T-helper 9 cell (primary cell): ENCODE results near the gene TMEFF2.

Experiments used
- DNase-seq: peaks from one replicate; pipeline ENCODE4 v3.0.0-alpha.2; 2020

TMEFF2 gene

DNA sequence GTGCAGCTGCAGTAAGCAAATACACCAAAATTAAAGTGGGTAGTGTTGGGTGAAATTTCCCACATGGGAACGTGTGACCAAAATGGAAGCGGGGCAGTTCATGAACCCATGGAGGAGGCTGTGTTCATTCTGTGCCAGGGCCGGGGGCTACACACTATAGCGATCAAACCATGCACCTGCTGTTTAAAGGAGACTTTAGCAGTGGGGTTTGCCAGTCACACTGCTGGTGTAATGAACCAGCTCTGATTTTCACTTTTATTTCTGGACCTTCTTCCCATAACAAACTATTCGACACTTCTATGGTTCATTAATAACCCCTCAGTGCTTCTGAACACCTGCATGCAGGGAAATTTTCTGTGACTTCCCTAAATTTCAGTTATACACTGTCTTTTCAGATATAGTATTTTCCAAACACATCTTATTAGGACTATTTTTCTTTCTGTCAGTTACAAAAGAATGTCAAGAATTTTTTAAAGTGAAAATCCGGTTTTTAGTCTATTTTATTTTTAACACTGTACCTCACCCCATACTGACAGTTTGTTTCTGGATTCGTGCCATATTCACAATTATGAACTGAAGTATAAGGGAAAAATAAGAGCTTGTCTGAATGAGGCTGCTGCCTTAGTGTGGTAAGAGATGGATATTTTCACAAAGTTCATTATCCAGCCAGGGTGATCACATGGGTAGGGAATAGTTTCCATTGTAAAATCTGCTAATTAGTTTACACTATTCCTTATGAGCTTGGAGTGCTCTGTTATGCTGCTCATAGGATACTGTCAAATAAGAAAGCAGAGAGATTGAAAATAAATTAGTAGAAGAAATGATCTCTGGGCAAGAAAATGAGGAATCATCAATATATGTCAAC is 236.5 kb downstream of the TMEFF2 start:
- no peak for DNase-seq

DNA sequence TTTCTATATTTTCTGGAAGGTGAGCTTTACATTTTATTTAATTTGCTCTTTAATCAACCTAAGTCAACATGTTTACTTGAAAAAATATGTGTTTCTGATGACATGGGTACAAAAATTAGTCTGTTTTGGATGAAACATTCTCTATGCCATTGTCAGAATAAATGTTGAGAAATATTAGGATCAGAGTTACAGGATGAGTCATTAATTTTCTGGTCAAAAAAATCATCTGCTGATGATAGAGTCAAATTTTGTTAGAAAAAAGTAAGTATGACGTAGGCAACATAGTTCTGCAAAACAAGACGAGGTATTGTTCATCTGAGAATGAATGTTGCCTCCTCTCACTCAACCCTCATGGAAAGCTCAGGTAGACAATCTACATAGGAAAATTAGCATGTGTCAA is 240.3 kb downstream of the TMEFF2 start:
- no peak for DNase-seq

DNA sequence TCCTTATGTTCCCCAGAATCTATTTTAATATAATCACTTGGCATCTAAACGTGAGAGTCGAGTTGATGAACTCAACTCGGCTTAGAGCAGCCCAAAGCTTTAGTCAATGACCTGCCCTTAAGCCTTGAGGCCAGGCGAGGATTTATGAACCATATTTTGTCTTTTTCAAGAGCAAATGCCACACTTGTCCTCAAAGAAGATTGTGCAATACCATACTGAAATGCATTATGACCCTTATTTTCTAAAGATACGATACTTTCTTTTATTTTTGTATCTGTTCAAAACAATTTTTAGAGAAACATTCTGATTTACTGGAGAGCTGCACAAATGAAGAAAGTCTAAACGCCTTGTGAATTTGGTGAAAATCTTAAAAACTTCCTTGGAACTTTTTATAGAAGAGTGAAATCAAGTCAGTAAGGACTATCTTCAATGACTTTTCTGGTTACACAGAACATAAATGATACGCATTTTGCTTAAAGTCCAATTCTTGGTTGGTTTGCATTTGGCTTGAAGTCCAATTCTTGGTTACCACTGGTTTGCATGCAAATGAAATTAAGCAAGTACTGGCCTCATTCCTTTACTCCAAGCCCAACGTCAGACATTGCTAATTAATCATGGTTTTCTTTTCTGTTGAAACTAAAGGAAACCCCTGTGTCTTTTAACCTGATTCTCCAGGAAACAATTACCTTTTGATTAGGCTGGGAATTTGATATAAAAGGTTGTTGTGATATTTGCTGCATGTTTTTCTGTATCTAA is 242.0 kb downstream of the TMEFF2 start:
- no peak for DNase-seq

DNA sequence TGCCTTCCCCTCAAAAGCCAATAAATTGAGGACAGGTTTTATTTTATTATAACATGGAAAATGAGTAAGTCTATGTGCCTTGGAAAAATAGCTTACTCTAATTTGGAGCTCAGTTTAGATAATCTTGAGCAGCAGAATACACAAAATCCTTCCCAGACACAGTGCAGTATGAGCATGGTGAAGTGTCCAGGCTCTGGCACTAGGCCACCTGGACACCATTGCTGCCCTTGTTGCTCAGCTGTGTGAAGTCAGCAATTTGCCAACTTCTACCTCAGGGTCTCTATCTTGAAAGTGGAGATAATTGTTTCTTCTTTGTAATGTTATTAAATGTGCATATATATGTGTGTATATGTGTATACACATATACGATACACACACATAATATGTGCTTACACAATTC is 242.9 kb downstream of the TMEFF2 start:
- no peak for DNase-seq

DNA sequence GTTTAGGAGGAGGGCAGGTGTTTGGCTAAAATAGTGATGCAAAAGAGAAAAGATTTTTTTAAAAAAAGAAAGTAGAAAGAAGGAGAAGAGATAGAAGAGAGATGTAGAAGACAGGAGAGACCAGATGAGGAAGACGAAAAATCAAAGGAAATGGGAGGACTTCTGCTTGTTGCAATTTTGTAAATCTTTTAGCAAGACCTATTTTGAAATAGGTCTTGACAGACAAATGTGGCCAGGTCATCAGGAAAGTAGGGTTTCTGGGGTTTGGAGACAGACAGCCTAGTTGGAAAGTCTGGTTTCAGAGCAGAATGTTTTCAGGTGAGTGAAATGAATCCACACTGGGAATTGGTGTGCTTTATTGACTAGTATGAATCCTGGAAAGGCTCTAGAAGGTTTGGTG is 243.4 kb downstream of the TMEFF2 start:
- DNase-seq, result no peak

DNA sequence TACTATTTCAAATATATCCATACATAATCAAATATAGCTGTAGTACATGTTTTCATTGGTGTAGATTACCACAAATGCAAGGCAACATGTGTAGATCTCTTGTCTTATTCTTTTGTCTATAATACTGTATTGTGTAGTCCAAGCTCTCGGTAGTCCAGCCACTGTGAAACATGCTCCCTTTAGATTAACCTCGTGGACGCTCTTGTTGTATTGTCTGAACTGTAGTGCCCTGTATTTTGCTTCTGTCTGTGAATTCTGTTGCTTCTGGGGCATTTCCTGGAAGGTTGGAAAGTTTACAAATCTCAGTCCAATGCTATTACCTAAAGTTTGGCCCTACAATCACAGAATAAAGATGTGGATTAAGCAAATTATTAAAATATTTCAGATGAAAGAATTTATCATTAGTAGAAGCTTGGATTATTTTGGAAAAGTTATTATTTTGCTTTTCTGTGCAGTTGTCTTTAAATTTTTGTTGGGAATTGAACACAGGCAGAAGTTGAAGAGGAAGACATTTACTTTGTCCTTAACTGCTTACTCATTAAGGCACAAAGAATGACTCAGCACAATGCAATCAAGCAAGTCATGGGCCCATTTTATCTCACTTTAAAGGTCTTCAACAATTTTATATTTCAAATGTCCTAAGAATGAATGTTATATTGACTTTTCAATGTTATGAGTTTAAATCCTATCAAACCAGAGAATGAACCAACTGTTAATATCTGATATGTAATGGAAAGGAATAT is 244.4 kb downstream of the TMEFF2 start:
- DNase-seq, result no peak

DNA sequence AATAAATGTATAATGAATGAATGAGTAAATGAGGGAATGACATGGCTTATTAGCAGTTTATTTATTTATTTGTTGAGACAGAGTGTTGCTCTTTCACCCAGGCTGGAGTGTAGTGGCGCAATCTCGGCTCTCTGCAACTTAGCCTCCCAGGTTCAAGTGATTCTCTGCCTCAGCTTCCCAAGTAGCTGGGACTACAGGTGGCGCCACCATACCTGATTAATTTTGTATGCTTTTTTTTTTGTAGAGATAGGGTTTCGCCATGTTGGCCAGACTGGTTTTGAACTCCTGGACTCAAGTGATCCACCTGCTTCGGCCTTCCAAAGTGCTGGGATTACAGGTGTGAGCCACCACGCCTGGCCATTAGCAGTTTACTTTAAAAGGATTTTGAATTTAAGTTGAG is 247.5 kb downstream of the TMEFF2 start:
- no peak for DNase-seq

DNA sequence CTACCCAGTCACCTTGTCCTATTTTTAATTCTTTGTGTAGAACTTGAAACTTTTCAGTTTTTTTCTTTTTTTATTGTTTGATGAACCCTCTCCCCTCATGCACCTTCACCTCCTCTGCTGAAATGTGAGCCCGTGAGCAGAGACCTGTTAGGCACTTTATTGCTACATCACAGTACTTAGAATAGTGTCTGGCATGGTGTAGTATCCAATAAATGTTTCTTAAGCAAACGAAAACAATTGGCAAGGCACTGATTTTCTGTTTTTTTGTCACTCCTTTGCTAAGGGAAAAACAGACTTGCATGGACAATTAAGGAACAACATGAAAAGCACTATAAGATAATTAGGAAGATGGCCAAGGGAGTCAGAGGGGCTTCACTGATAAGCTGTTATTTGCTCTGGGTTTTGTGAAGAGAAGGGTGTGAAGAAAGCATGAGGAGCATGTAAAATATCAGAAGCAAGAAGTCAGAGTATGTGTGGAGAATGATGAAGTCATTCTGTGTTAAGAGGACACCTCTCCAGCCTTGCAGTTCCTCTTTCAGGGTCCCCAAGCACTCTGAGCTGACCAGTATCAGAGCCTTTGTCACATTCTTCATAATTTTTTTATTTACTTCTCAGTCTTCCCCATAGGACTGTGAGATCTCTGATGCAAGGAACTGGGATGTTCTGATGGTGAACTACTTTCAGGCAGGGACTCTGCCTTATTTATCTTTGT is 248.1 kb downstream of the TMEFF2 start:
- DNase-seq, result no peak

DNA sequence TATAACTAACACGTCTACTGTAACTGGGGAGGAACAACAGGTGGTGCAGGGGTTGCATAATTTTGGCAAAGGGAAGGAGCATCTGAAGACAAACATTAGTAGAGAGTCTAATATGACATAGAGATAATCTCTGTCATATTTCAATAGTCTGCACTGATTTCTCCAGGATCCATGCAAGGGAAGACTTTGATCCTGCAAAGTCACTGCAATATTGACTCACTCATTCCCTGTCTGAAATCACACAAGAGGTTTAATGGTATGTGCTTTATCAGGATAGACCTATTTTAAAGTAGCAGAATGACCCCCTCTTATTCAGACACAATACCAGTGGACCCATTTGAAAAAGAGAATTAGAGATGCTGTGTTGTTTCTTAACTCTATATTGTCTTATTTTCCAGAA is 249.1 kb downstream of the TMEFF2 start:
- DNase-seq, result no peak

DNA sequence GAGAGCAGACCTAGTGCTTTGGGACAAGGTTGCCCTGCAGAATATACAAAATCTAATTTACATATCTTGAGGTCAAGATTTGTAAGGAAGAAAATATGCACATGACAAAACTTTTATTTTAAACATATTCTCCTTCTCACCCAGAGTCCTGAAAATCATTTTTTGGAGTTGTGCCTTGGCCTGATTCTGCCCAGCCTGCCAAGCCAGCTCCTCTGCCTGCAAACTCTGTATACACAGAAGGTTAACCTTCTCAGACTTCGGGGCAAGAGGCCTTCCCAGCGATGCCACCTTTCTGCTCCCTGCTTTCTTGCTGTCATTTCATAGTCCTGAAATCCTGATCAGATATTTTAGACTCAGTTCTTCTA is 252.0 kb downstream of the TMEFF2 start:
- DNase-seq, result no peak

DNA sequence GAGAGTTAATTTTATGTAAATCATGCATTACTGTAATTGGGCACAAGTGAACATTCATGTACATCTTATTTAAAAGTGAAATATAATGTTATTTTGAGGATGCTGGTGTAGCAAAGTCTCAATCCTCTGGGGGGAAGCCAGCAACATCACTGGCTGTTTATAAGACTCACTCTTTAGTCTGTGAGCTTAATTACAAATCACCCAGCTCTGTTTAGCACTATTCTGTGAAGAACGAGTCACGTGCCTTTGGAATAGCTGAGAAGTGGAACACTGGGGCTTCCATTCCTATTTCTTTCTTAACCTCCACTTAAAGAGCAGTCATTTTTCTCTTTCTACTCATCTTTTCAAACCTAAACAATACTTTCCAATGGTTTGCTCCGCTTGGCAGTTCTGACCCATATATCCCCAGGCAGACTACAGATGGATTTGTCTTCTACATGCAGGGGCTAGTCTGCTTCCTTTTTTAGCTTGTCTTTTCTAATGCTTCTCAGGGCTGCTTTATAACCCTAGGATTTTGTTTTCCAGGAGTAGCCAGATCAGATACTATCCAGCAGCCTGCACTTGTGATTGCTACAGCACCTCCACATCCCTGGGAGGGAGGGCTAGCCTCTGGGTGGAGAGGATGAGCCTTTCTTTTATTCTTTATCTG is 252.5 kb downstream of the TMEFF2 start:
- DNase-seq, result no peak

DNA sequence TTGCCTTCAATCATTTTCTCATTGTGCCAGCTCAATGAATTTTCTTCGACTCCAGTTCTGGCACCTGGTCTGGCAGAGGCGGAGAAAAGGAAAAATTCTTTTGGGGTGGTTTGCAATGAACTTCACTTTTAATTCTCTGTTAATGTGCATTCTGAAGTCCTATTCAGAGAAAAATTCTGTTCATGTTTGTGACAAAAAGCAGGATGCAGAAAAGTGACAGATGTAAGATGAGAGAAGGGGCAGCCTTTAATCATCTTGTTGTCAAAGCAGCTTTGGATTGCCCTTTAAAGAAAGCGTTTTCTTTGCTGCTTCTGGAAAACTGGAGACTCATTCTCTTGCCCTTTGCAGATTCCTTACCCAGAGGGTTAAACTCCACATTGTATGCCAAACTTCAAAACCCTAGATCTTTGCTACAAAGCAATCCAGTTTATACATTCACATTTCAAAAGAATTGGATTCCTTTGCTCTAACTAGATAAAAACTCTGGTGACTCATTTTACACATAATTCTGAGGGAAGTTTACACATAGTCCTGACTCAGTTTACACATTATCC is 253.3 kb downstream of the TMEFF2 start:
- DNase-seq, result no peak

DNA sequence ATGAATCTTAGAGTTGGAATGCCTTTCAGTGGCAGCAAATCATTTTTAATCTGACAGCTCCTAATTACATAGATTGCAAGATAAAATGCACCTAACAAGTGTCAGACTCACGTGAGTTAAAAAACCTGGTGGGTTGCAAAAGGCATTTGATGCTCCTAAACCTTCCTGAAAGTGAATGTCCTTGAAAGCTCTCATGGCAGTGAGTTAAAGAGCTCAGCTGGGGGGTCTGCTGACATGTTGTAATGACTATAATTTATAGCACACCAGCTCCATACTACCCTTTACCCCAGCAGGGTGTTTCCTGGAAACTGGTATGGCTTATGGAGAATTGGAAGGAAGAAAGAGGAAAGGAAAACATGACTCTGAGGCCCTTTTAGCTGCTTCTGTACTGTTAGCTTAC is 256.0 kb downstream of the TMEFF2 start:
- DNase-seq, result no peak

DNA sequence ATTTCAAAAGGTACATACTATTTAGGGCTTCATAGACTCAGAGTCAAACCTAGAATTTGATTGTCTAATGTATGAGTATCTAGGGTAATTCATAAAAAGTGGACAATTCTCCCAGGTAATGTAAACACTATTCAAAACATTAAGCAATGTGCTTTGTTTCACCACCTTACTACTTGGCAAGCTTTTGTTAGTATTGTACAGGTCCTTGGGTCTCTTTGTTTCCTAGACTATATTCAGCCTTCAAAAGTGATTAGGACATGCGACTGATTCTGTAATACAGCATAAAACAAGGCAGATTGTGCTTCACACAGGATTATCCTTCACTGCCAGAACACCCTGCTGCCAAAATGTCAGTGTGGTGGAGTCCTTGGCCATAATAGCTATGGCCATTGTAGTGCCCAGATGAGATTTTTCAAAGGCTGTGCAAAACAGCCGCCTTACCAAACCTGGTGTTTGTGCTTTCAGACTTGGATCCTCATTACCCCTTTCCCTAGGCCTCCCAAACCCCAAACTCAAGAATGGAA is 257.8 kb downstream of the TMEFF2 start:
- DNase-seq, result no peak

DNA sequence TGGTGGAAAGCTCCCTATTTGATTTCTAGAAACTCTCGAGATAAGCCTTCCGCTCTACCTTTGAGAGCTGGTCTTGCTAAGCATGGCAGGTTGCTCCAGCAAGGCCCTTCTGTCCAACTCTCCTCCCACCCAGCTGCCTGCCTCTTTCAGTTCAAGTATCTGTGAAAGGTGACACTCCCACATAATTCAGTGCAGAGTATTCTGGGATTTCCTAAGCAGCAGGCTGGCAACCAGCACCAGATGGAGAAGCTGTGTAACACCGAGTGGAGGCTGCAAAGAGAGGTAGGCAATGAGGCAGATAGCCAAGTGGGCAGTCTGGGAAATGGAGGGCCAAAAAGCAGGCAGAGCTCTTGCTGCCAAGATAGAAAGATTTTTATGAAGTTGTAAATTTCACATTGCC is 259.5 kb downstream of the TMEFF2 start:
- DNase-seq, result no peak

DNA sequence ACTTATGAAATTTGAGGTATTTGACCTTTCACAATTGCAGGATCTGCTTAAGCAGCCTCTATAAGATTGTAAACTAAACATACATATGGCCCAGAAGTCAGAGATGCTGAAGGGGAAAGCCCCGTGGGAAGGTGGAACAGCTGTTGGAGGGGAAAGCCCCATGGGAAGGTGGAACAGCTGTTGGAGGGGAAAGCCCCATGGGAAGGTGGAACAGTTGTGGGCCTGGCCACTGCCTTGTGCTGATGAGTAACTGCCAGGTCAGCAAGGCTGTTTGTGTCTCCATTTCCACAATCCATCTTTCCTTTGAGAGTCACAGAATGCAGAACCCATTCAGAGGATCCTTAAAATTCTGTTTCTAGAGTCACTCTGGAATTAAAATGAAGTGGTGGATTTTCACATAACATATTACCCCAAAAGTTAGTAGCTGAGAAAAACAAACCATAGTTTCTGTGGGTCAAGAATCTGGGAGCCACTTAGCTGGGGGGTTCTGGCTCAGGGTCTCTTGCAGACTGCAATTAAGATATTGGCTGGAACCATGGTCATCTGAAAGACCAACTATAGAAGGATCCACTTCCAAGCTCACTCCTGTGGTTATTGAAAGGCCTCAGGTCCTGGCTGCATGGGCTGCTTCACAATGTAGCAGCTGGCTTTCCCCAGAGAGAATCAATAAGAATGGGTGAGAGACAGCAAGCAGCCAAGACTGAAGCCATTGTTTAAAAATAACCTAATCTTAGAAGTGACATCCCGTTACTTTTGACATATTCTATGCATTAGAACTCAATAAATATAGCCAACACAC is 261.2 kb downstream of the TMEFF2 start:
- DNase-seq, result no peak

DNA sequence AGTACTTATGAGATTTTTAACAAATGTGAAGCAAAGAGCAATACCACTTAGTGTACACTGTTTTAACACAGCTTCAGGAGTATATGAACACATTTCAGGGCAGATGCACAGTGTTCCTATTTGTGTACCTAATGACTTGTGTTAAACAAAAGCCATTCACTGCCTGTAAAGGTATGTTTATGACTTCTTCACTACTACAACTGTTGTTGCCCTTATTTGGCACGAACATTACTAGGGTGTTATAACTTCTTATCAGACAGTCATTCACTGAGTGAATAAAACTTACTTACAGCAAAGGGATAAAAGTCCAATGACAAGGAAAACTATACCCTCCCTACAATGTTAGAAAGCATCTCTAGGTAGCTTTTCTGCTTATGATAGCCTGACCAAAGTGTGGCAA is 262.4 kb downstream of the TMEFF2 start:
- DNase-seq, result no peak

DNA sequence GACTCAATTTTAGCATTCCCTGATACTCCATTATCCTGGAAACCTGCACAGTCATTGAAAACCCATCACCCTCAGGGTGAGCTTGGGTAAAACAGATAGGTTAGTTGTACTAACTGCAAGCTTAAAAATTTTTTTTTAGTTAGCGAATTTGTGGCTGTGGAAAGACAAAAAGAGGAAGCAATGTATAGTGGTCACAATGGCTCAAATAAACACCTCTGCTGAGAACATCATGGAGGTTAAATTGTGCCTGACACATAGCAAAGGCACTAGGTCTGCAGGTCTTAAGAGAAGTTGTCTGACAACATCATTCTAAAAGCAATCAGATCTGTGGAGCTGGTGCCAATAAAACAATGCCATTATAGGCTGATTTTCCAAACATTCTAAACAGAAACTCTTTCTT is 263.4 kb downstream of the TMEFF2 start:
- no peak for DNase-seq

DNA sequence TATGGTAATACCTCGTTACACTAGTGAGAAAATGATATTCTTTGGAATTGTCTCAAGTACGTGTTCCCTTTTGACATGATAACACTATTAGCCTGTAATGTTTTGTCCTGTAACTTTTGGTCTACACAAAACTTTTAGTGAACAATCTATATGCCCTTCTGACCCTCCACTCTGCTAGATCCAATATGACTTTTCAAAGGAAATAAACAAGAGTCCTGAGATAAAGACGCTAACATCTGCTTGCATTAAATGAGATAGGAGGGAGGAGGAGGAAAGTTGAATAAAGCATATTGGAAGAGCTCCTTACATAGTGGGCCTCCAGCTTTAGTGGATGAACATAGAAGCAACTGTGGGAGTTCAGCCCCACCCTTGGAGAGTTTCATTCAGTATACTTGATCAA is 264.5 kb downstream of the TMEFF2 start:
- no peak for DNase-seq

DNA sequence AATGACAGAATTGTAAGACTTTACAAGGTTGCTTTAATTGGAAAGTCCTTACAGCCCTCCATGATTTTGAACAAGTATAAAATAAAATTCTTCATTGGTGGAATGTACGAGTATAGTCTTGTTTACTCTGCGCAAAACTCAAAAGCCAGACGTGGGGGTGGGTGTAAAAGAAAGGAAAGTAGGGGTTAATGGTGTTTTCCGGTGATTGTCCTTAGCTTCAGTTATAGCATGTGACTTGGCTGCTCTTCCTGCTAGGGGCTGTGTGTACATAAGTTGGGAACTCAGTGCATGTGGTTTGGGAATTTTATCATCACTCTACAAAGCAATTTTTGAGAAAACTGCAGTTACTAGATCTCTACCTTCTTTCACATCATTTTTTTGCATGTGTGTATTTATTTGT is 265.4 kb downstream of the TMEFF2 start:
- DNase-seq, result no peak

DNA sequence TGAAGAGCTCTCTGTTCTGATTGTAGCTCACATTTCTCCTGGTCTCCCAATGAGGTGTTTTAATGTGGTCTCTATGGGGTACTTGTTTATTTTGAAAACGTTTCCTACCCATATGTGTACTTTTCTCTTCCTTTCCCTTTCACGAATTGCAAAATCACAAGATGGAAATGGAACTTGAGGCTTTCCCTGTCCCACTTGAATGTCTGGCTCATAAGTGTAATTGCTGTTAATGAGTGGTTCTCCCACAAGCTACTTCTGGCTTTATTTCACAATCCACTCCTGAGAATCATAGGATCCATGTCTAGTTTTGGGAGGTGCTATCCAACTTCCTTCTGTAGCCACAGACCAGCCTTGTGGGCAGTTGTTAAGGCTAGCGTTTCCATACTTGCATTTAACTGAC is 266.7 kb downstream of the TMEFF2 start:
- DNase-seq, result no peak
